Chondrocyte (in vitro differentiated cells): ENCODE measurements around the gene PGRMC2. TPM values are rescaled to one million over a fixed set of nuclear protein-coding genes. Genes with fewer than 3 reads are reported as not detected.

Experiments
- DNase-seq: peaks from one replicate; pipeline ENCODE4 v3.0.0; 2021; ENCODE audit warnings: mixed read lengths, low spot score
- H3K27ac Mint-ChIP-seq: one replicate; pipeline ENCODE4 v1.8.0; 2021; ENCODE audit warnings: mild to moderate bottlenecking, moderate library complexity, mixed read lengths; ENCODE audit not compliant: unreplicated experiment
- H3K27me3 Mint-ChIP-seq: 2 replicates; pipeline ENCODE4 v1.8.0; 2021; ENCODE audit warnings: low read depth, mixed read lengths
- H3K36me3 Mint-ChIP-seq: 2 replicates; pipeline ENCODE4 v1.8.0; 2021; ENCODE audit warnings: low read depth, mixed read lengths
- H3K4me1 Mint-ChIP-seq: 2 replicates; pipeline ENCODE4 v1.8.0; 2021; ENCODE audit warnings: low read depth, mild to moderate bottlenecking, mixed read lengths
- H3K4me3 Mint-ChIP-seq: one replicate; pipeline ENCODE4 v1.8.0; 2021; ENCODE audit warnings: mild to moderate bottlenecking, moderate library complexity, mixed read lengths; ENCODE audit not compliant: unreplicated experiment
- H3K9me3 Mint-ChIP-seq: 2 replicates; pipeline ENCODE4 v1.8.0; 2021; ENCODE audit warnings: low read depth, mixed read lengths
- CTCF ChIP-seq: fragments of 200-600 bp; sonication (generic); IDR thresholded peaks from 2 replicates; pipeline ENCODE4 v1.5.0; 2021; ENCODE audit warnings: antibody characterized with exemption, mild to moderate bottlenecking, moderate library complexity
- total RNA-seq: library from RNA; stranded (reverse); gene quantifications from 3 replicates; pipeline ENCODE4 v1.2.1, GENCODE V29; 2021

The PGRMC2 gene
- total RNA-seq, 1 donor from 2014 or later: 136 TPM

- DNase-seq: no peak
- Mint-ChIP-seq H3K27me3 (no peaks in the 10 kb centered on the region), H3K36me3 (peaks cover 8% of the 10 kb centered on the region), H3K27ac (peak overlapping the region; percentile 45), H3K9me3 (no peaks in the 10 kb centered on the region), H3K4me3 (no peak overlapping the region), H3K4me1 (peaks cover 9% of the 10 kb centered on the region)
- no peak for TF ChIP-seq CTCF
Measured at GRCh38 chr4:128308986-128309385, 21.4 kb upstream of the PGRMC2 start.

GRCh38 chr4:128307123-128307571 lies 19.5 kb upstream of the PGRMC2 start:
- TF ChIP-seq CTCF: no peak
- Mint-ChIP-seq H3K27ac (peak overlapping the region; percentile 33), H3K4me3 (no peak overlapping the region), H3K9me3 (no peaks in the 10 kb centered on the region), H3K4me1 (peaks cover 6% of the 10 kb centered on the region), H3K36me3 (peaks cover 10% of the 10 kb centered on the region), H3K27me3 (no peaks in the 10 kb centered on the region)
- no peak for DNase-seq

GRCh38 chr4:128305942-128306341 lies 18.3 kb upstream of the PGRMC2 start:
- no peak for DNase-seq

GRCh38 chr4:128303986-128304385 lies 16.4 kb upstream of the PGRMC2 start:
- no peaks in the 10 kb centered on the region for H3K9me3 Mint-ChIP-seq
- H3K4me1 Mint-ChIP-seq: peaks cover 3% of the 10 kb centered on the region
- no peak for TF ChIP-seq CTCF
- no peaks in the 10 kb centered on the region for H3K27me3 Mint-ChIP-seq
- no peak overlapping the region for H3K4me3 Mint-ChIP-seq
- H3K36me3 Mint-ChIP-seq: peaks cover 10% of the 10 kb centered on the region
- no peak overlapping the region for H3K27ac Mint-ChIP-seq
- DNase-seq: no peak

More at GRCh38 chr4:128305942-128306341, 18.3 kb upstream of the PGRMC2 start:
- Mint-ChIP-seq H3K4me3 (no peak overlapping the region), H3K4me1 (peaks cover 6% of the 10 kb centered on the region), H3K36me3 (peaks cover 10% of the 10 kb centered on the region), H3K27me3 (no peaks in the 10 kb centered on the region), H3K9me3 (no peaks in the 10 kb centered on the region), H3K27ac (no peak overlapping the region)
- TF ChIP-seq CTCF: no peak

- H3K27me3 Mint-ChIP-seq: no peaks in the 10 kb centered on the region
- DNase-seq: no peak
- no peak overlapping the region for H3K4me3 Mint-ChIP-seq
- TF ChIP-seq CTCF: no peak
- no peaks in the 10 kb centered on the region for H3K9me3 Mint-ChIP-seq
- H3K27ac Mint-ChIP-seq: no peak overlapping the region
- peaks cover 3% of the 10 kb centered on the region for H3K4me1 Mint-ChIP-seq
- peaks cover 11% of the 10 kb centered on the region for H3K36me3 Mint-ChIP-seq
Measured at GRCh38 chr4:128303405-128303785, 15.8 kb upstream of the PGRMC2 start.
